ENCODE data around the gene TRIP12.
"Not testable (repeated sequence)": the region's sequence is repeated elsewhere in the genome, so short reads cannot be mapped to it uniquely, and the experiment has no call there.

GRCh38 chr2:229757462-229757861 is 164.3 kb downstream of the TRIP12 start:
- TF ChIP-seq ZNF274 (IDR thresholded peaks at IDR 0.05; ENCODE audit: low read depth, low read length); POLR2AphosphoS5 (IDR thresholded peaks at IDR 0.05; ENCODE audit: low read depth, low read length); MAX (IDR thresholded peaks at IDR 0.05); JUND (IDR thresholded peaks at IDR 0.05); YY1 (IDR thresholded peaks at IDR 0.05; ENCODE audit: extremely low read depth, insufficient replicate concordance, low read depth, low read length); ZFX (IDR thresholded peaks at IDR 0.05); CEBPB (IDR thresholded peaks at IDR 0.05; ENCODE audit: low read depth); RAD21 (IDR thresholded peaks at IDR 0.05; ENCODE audit: low read depth); POLR2A (IDR thresholded peaks at IDR 0.05; ENCODE audit: borderline replicate concordance, extremely low read depth, insufficient read depth, insufficient read length); EZH2 (IDR thresholded peaks at IDR 0.05): not testable (repeated sequence)
- TF ChIP-seq, protein P1, sequence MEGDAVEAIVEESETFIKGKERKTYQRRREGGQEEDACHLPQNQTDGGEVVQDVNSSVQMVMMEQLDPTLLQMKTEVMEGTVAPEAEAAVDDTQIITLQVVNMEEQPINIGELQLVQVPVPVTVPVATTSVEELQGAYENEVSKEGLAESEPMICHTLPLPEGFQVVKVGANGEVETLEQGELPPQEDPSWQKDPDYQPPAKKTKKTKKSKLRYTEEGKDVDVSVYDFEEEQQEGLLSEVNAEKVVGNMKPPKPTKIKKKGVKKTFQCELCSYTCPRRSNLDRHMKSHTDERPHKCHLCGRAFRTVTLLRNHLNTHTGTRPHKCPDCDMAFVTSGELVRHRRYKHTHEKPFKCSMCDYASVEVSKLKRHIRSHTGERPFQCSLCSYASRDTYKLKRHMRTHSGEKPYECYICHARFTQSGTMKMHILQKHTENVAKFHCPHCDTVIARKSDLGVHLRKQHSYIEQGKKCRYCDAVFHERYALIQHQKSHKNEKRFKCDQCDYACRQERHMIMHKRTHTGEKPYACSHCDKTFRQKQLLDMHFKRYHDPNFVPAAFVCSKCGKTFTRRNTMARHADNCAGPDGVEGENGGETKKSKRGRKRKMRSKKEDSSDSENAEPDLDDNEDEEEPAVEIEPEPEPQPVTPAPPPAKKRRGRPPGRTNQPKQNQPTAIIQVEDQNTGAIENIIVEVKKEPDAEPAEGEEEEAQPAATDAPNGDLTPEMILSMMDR (IDR thresholded peaks at IDR 0.05 in 2 of 3, conservative IDR thresholded peaks at IDR 0.05 in 1 of 3; ENCODE audit: borderline replicate concordance in 1 of 3, insufficient read depth in 1 of 3, low read depth in 2 of 3, low read length in 2 of 3) = not testable (repeated sequence)
- TF ChIP-seq, protein P2, sequence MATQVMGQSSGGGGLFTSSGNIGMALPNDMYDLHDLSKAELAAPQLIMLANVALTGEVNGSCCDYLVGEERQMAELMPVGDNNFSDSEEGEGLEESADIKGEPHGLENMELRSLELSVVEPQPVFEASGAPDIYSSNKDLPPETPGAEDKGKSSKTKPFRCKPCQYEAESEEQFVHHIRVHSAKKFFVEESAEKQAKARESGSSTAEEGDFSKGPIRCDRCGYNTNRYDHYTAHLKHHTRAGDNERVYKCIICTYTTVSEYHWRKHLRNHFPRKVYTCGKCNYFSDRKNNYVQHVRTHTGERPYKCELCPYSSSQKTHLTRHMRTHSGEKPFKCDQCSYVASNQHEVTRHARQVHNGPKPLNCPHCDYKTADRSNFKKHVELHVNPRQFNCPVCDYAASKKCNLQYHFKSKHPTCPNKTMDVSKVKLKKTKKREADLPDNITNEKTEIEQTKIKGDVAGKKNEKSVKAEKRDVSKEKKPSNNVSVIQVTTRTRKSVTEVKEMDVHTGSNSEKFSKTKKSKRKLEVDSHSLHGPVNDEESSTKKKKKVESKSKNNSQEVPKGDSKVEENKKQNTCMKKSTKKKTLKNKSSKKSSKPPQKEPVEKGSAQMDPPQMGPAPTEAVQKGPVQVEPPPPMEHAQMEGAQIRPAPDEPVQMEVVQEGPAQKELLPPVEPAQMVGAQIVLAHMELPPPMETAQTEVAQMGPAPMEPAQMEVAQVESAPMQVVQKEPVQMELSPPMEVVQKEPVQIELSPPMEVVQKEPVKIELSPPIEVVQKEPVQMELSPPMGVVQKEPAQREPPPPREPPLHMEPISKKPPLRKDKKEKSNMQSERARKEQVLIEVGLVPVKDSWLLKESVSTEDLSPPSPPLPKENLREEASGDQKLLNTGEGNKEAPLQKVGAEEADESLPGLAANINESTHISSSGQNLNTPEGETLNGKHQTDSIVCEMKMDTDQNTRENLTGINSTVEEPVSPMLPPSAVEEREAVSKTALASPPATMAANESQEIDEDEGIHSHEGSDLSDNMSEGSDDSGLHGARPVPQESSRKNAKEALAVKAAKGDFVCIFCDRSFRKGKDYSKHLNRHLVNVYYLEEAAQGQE (IDR thresholded peaks at IDR 0.05; ENCODE audit: low read depth) = not testable (repeated sequence)
